ENCODE data around the gene CPED1. TPM values are rescaled to one million over a fixed set of nuclear protein-coding genes. Genes with fewer than 3 reads are reported as not detected.

The CPED1 gene
- total and polyA plus RNA-seq, 10 of the 15 experiments (the other 5 are each of a cell fraction or from before 2014, with no cell fraction given), result 0.01 to 0.77 (median 0.10) TPM; not detected in 1

GRCh38 chr7:121261207-121261884, 272.8 kb downstream of the CPED1 start (continued):
- TF ChIP-seq POLR2AphosphoS2 (IDR thresholded peaks at IDR 0.05; ENCODE audit: low read depth, low read length) (no peak), NBN (IDR thresholded peaks at IDR 0.05) (no peak), ZSCAN29 (IDR thresholded peaks at IDR 0.05) (no peak), HDAC2 (IDR thresholded peaks at IDR 0.05) (no peak), YY1 (IDR thresholded peaks at IDR 0.05; ENCODE audit: low read depth, low read length) (no peak), RAD21 (IDR thresholded peaks at IDR 0.05; ENCODE audit: insufficient read depth, low read depth, low read length) (no peak), CREM (IDR thresholded peaks at IDR 0.05; ENCODE audit: low read depth) (no peak), CUX1 (IDR thresholded peaks at IDR 0.05; ENCODE audit: insufficient replicate concordance, low read depth, low read length) (no peak)
- TF ChIP-seq, protein P1, sequence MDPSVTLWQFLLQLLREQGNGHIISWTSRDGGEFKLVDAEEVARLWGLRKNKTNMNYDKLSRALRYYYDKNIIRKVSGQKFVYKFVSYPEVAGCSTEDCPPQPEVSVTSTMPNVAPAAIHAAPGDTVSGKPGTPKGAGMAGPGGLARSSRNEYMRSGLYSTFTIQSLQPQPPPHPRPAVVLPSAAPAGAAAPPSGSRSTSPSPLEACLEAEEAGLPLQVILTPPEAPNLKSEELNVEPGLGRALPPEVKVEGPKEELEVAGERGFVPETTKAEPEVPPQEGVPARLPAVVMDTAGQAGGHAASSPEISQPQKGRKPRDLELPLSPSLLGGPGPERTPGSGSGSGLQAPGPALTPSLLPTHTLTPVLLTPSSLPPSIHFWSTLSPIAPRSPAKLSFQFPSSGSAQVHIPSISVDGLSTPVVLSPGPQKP (IDR thresholded peaks at IDR 0.05; ENCODE audit: low read depth, low read length), result no peak
- TF ChIP-seq, protein P2, sequence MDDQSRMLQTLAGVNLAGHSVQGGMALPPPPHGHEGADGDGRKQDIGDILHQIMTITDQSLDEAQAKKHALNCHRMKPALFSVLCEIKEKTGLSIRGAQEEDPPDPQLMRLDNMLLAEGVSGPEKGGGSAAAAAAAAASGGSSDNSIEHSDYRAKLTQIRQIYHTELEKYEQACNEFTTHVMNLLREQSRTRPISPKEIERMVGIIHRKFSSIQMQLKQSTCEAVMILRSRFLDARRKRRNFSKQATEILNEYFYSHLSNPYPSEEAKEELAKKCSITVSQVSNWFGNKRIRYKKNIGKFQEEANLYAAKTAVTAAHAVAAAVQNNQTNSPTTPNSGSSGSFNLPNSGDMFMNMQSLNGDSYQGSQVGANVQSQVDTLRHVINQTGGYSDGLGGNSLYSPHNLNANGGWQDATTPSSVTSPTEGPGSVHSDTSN (IDR thresholded peaks at IDR 0.05; ENCODE audit: insufficient replicate concordance, low read depth, low read length), result no peak
